DOHH2 (cell line): ENCODE measurements around the gene TIMD4.

Experiments used
- CTCF ChIP-seq: fragments of 200-600 bp; sonication (generic); IDR thresholded peaks from one replicate; pipeline ENCODE4 v1.5.1; 2014; ENCODE audit warnings: antibody characterized with exemption, mild to moderate bottlenecking, low read depth, low read length; ENCODE audit not compliant: poor library complexity, severe bottlenecking
- EZH2phosphoT487 ChIP-seq: fragments of 200-600 bp; sonication (generic); IDR thresholded peaks from 2 replicates; pipeline ENCODE4 v1.6.1; 2017; ENCODE audit warnings: borderline replicate concordance, mild to moderate bottlenecking, antibody characterized with exemption, low read length, moderate library complexity, mixed read lengths

- TF ChIP-seq CTCF (no peak), EZH2phosphoT487 (no peak)
Measured at GRCh38 chr5:156913719-156914370, 49.2 kb downstream of the TIMD4 start.
